NCI-H82 (cell line): ENCODE data around the gene MYL7.

Experiments
- DNase-seq: peaks from one replicate; lab custom pipeline; 2025; lab: John Stamatoyannopoulos, UW

The MYL7 gene

DNA sequence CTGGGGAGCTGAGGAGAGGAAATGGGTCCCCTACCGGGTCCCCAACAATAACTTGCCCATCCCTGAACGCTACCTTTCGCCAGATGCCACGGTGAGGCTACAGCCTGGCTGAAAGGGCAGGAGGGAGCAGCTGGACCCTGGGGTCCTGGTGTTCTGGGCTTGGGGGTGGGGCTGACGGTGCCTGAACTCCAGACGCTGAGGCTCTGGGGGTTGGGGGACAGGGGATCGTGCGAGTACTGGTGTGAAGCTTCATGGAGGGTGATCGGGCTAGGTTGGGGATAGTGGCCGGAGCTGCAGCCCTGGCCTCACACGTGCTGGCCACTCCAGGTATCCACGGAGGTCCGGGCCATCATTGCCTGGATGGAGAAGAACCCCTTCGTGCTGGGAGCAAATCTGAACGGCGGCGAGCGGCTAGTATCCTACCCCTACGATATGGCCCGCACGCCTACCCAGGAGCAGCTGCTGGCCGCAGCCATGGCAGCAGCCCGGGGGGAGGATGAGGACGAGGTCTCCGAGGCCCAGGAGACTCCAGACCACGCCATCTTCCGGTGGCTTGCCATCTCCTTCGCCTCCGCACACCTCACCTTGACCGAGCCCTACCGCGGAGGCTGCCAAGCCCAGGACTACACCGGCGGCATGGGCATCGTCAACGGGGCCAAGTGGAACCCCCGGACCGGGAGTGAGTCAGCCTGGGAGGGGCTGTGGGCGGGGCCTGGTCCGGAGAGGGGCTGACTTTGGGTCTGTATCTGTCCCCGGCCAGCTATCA is 28.7 kb downstream of the MYL7 start:
- no peak for DNase-seq

DNA sequence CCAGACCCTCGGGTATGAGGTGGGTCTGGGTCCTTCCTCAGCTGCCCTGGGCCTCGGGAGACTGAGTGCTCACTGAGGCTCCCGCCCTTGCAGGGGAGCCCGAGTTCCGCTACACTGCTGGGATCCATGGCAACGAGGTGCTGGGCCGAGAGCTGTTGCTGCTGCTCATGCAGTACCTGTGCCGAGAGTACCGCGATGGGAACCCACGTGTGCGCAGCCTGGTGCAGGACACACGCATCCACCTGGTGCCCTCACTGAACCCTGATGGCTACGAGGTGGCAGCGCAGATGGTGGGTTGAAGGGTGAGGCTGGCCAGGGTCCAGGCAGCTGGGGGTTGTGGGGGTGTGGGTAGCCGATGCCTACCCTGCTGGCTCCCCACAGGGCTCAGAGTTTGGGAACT is 29.4 kb downstream of the MYL7 start:
- no peak for DNase-seq

- no peak for DNase-seq
Observed at GRCh38 chr7:44110719-44111635, 30.2 kb downstream of the MYL7 start.

GRCh38 chr7:44109991-44110390 is 31.1 kb downstream of the MYL7 start:
- no peak for DNase-seq

- DNase-seq = no peak
Observed at GRCh38 chr7:44108768-44109750, 32.1 kb downstream of the MYL7 start.

GRCh38 chr7:44107961-44108767 is 33.0 kb downstream of the MYL7 start:
- no peak for DNase-seq

DNA sequence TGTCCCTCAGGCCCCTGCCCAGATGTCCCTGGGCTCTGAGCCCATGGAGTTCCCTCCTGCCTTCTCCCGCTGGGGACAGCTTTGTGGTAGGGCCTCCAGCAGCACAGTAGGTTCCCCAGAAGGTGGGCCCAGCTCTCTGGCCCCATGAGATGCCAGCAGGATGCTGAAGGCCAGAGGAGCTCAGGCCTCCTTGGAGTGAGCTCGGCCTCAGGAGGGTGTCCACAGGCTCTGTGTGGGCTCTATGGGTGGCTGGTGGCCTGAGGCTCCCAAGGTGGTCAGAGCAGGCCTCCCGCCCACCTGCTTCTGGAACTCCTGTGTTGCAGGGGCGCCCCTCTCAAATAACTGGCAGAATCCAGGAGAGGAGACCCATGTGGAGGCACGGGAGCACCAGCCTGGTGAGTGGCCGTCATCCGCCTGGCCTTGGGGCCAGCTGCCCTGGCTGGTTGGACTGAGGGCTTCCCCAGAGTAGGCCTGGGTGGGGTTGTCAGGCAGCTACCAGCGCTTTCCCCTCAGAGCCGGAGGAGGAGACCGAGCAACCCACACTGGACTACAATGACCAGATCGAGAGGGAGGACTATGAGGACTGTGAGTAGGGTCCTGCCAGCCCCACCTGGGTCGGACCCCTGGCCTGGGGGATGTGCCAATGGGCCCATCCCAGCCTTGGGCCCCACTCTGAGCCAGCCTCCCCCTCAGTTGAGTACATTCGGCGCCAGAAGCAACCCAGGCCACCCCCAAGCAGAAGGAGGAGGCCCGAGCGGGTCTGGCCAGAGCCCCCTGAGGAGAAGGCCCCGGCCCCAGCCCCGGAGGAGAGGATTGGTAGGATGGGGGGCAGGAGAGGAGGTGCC is 33.8 kb downstream of the MYL7 start:
- no peak for DNase-seq

GRCh38 chr7:44106311-44107065 is 34.6 kb downstream of the MYL7 start:
- no peak for DNase-seq

GRCh38 chr7:44105832-44106231 is 35.3 kb downstream of the MYL7 start:
- no peak for DNase-seq

DNA sequence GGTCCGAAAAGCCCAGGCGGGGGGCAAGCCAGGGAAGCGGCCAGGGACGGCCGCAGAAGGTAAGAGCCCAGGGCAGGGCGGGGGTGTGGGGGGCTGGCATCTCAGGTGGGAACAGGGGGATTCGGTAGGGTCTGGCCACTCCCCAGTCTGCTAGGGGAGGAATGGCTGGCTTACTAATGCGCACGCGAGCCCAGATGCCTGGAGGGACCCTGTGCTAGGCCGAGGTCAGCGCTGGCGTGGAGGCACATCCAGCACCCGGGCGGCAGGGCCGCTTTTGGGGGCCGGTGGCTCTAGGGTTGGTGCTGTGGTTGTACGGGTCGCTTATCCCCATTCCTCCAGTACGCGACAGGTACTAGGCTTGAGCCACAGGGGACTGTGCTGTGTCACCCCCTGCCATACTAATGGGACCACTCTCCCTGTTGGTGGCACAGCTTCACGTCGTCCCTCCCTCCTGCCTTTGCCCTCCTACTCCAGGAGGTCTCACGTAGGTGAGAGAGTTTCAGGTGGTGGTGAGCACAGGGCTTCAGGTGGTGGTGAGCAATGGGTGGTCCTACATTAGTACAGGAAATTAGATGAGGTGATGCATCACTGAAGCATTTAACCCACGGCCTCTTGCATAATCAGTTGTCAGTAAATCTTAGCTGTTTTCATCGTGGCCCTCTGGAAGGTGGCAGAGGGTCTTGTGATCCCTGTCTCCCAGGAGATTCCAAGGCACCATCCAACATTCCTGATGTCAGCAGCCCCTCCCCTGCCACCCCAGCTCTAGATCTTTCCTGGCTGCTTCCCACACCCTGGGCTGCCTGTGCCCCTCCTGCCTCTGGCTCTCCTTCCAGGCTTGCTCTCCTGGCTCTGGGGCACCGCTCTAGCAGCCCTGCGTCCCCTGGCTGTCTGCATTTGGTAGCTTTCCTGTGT is 36.0 kb downstream of the MYL7 start:
- peak; percentile 51 for DNase-seq

GRCh38 chr7:44103923-44104859 is 36.9 kb downstream of the MYL7 start, which contains the start of gene AEBP1:
Gene AEBP1, plus strand, starts transcription at chr7:44104345. Its CDS starts 321 bp downstream, at chr7:44104666.
- DNase-seq = peak; percentile 77

DNA sequence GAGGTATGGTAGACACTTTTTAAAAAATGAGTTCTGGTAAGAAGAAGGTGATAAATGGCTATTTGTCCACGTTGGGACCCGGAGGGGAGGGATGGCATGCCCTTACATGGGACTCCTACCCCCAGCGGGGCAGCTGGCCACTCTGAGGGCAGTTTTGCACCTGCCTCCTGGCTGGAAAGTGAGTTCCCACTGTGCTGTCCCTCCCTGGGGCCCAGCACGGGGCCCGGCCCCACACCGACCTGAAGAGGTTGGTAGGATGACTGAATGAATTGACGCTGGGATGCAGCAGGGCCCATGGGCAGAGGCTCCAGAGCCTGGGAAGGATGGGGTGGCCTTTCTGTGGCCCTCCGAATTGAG is 37.6 kb downstream of the MYL7 start:
- no peak for DNase-seq

GRCh38 chr7:44102846-44103565 is 38.1 kb downstream of the MYL7 start:
- no peak for DNase-seq

- DNase-seq = no peak
Observed at GRCh38 chr7:44101966-44102845, 38.9 kb downstream of the MYL7 start.

GRCh38 chr7:44101303-44101965 is 39.7 kb downstream of the MYL7 start:
- DNase-seq = no peak
